ENCODE measurements around the gene TMEM119.

The TMEM119 gene

GRCh38 chr12:108610856-108611605, 13.1 kb upstream of the TMEM119 start:
- H3K79me2 ChIP-seq (ENCODE audit: control insufficient read depth, insufficient read depth, low read length) = no peaks in the 10 kb centered on the region
- no CpG with 5 or more reads among the region's 15 CpGs for WGBS (ENCODE audit: extremely low coverage, insufficient coverage, low lambda C conversion rate)
- DNase-seq = no peak
- H3K4ac ChIP-seq (ENCODE audit: low read depth, low read length) = no peak overlapping the region
- H3K27me3 ChIP-seq (ENCODE audit: insufficient read depth, low read length, poor library complexity) = no peaks in the 10 kb centered on the region
- no peak overlapping the region for H3K27ac ChIP-seq (ENCODE audit: low read depth, low read length)
- H3K18ac ChIP-seq (ENCODE audit: low read length) = no peak overlapping the region
- no peaks in the 10 kb centered on the region for H3K36me3 ChIP-seq (ENCODE audit: control insufficient read depth, insufficient read depth, low read length)
- no peaks in the 10 kb centered on the region for H3K79me1 ChIP-seq (ENCODE audit: low read length)
- no peak overlapping the region for H3K4me2 ChIP-seq (ENCODE audit: low read length)
- H2AK5ac ChIP-seq (ENCODE audit: low read length) = no peak overlapping the region
- H2BK5ac ChIP-seq (ENCODE audit: low read length) = no peak overlapping the region
- H3K56ac ChIP-seq (ENCODE audit: low read length) = no peak overlapping the region
- no peak overlapping the region for H2BK15ac ChIP-seq (replicated peaks; ENCODE audit: low read depth)
- no peak overlapping the region for H3K9ac ChIP-seq (ENCODE audit: low read length)
- H3K23ac ChIP-seq (ENCODE audit: low read length) = no peak overlapping the region
- no peak overlapping the region for H4K5ac ChIP-seq (ENCODE audit: low read length)
- H4K8ac ChIP-seq (ENCODE audit: low read depth, low read length) = no peak overlapping the region
- H3K4me1 ChIP-seq (ENCODE audit: control insufficient read depth, low read depth, low read length) = no peaks in the 10 kb centered on the region
- H2BK120ac ChIP-seq (ENCODE audit: low read depth, low read length) = no peak overlapping the region
- H3K4me3 ChIP-seq (ENCODE audit: low read length) = no peak overlapping the region

- Histone ChIP-seq H3K36me3 (ENCODE audit: control insufficient read depth, insufficient read depth, low read length) (no peaks in the 10 kb centered on the region), H3K9ac (ENCODE audit: low read length) (no peak overlapping the region), H3K4me1 (ENCODE audit: control insufficient read depth, low read depth, low read length) (no peaks in the 10 kb centered on the region), H2AK5ac (ENCODE audit: low read length) (no peak overlapping the region), H3K56ac (ENCODE audit: low read length) (no peak overlapping the region), H3K4me2 (ENCODE audit: low read length) (no peak overlapping the region), H3K79me1 (ENCODE audit: low read length) (no peaks in the 10 kb centered on the region), H3K4ac (ENCODE audit: low read depth, low read length) (no peak overlapping the region), H2BK120ac (ENCODE audit: low read depth, low read length) (no peak overlapping the region), H3K4me3 (ENCODE audit: low read length) (no peak overlapping the region), H2BK5ac (ENCODE audit: low read length) (no peak overlapping the region), H4K5ac (ENCODE audit: low read length) (no peak overlapping the region), H3K18ac (ENCODE audit: low read length) (no peak overlapping the region), H4K8ac (ENCODE audit: low read depth, low read length) (no peak overlapping the region), H3K23ac (ENCODE audit: low read length) (no peak overlapping the region), H3K79me2 (ENCODE audit: control insufficient read depth, insufficient read depth, low read length) (no peaks in the 10 kb centered on the region), H3K27me3 (ENCODE audit: insufficient read depth, low read length, poor library complexity) (no peaks in the 10 kb centered on the region), H3K27ac (ENCODE audit: low read depth, low read length) (no peak overlapping the region), H2BK15ac (replicated peaks; ENCODE audit: low read depth) (no peak overlapping the region)
- DNase-seq = no peak
- no CpG with 5 or more reads among the region's 8 CpGs for WGBS (ENCODE audit: extremely low coverage, insufficient coverage, low lambda C conversion rate)
Observed at GRCh38 chr12:108610336-108610815, 12.5 kb upstream of the TMEM119 start.

DNA sequence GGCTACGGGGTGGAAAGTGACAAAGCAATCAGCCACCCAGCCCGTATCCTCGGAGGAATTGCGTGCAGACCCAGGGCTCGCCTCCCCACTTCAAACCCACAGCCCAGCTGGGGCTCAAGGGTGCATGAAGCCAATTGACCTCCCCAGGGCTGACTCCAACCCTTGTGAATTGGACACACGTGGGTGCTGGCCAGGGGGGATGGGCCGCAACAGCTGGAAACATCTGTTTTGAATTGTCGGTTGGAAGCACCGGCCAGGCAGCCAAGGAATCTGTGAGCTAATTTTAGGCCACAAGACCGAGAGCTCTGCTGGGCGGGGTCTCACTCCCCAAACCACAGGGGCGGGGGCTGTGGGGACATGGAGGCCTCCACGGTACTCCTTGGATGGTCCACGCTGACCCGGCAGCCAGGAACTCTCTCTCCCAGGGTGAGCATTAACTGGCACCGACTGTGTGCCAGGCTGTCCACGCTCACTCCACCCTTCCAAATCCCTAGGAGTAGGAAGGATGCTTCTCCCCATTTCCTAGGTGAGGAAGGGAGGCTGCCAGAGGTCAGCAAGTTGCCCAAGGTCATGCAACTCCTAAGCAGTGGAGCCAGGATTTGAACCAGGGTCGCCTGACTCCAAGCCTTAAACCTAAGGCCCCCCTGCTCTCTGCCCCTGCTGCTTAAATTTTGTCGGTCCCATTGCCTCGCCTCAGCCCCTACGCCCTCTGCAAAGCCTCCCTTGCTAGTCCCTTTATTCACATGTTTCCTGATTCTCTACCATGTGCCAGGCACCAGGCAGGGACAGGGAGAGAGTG, 11.9 kb upstream of the TMEM119 start:
- no peak overlapping the region for H4K8ac ChIP-seq (ENCODE audit: low read depth, low read length)
- H3K79me1 ChIP-seq (ENCODE audit: low read length) = no peaks in the 10 kb centered on the region
- no peak overlapping the region for H3K18ac ChIP-seq (ENCODE audit: low read length)
- no peaks in the 10 kb centered on the region for H3K27me3 ChIP-seq (ENCODE audit: insufficient read depth, low read length, poor library complexity)
- no peak overlapping the region for H3K27ac ChIP-seq (ENCODE audit: low read depth, low read length)
- no peak overlapping the region for H3K4me2 ChIP-seq (ENCODE audit: low read length)
- H4K5ac ChIP-seq (ENCODE audit: low read length) = no peak overlapping the region
- no peak overlapping the region for H2BK5ac ChIP-seq (ENCODE audit: low read length)
- no peak overlapping the region for H2AK5ac ChIP-seq (ENCODE audit: low read length)
- WGBS (ENCODE audit: extremely low coverage, insufficient coverage, low lambda C conversion rate) = no CpG with 5 or more reads among the region's 21 CpGs
- H2BK15ac ChIP-seq (replicated peaks; ENCODE audit: low read depth) = no peak overlapping the region
- H3K4me3 ChIP-seq (ENCODE audit: low read length) = no peak overlapping the region
- H3K36me3 ChIP-seq (ENCODE audit: control insufficient read depth, insufficient read depth, low read length) = no peaks in the 10 kb centered on the region
- H3K56ac ChIP-seq (ENCODE audit: low read length) = no peak overlapping the region
- H3K4me1 ChIP-seq (ENCODE audit: control insufficient read depth, low read depth, low read length) = no peaks in the 10 kb centered on the region
- no peak overlapping the region for H3K9ac ChIP-seq (ENCODE audit: low read length)
- H3K23ac ChIP-seq (ENCODE audit: low read length) = no peak overlapping the region
- H3K79me2 ChIP-seq (ENCODE audit: control insufficient read depth, insufficient read depth, low read length) = no peaks in the 10 kb centered on the region
- no peak overlapping the region for H2BK120ac ChIP-seq (ENCODE audit: low read depth, low read length)
- H3K4ac ChIP-seq (ENCODE audit: low read depth, low read length) = no peak overlapping the region
- DNase-seq = no peak

- H2BK5ac ChIP-seq (ENCODE audit: low read length) = no peak overlapping the region
- H3K79me2 ChIP-seq (ENCODE audit: control insufficient read depth, insufficient read depth, low read length) = no peaks in the 10 kb centered on the region
- H3K4me3 ChIP-seq (ENCODE audit: low read length) = no peak overlapping the region
- H3K56ac ChIP-seq (ENCODE audit: low read length) = no peak overlapping the region
- H3K4ac ChIP-seq (ENCODE audit: low read depth, low read length) = no peak overlapping the region
- no peak overlapping the region for H2BK15ac ChIP-seq (replicated peaks; ENCODE audit: low read depth)
- H4K8ac ChIP-seq (ENCODE audit: low read depth, low read length) = no peak overlapping the region
- no peaks in the 10 kb centered on the region for H3K79me1 ChIP-seq (ENCODE audit: low read length)
- no peak overlapping the region for H3K23ac ChIP-seq (ENCODE audit: low read length)
- no peaks in the 10 kb centered on the region for H3K36me3 ChIP-seq (ENCODE audit: control insufficient read depth, insufficient read depth, low read length)
- H3K18ac ChIP-seq (ENCODE audit: low read length) = no peak overlapping the region
- H3K27ac ChIP-seq (ENCODE audit: low read depth, low read length) = no peak overlapping the region
- H4K5ac ChIP-seq (ENCODE audit: low read length) = no peak overlapping the region
- no peaks in the 10 kb centered on the region for H3K27me3 ChIP-seq (ENCODE audit: insufficient read depth, low read length, poor library complexity)
- H2AK5ac ChIP-seq (ENCODE audit: low read length) = no peak overlapping the region
- H3K4me2 ChIP-seq (ENCODE audit: low read length) = no peak overlapping the region
- H3K9ac ChIP-seq (ENCODE audit: low read length) = no peak overlapping the region
- DNase-seq = no peak
- H3K4me1 ChIP-seq (ENCODE audit: control insufficient read depth, low read depth, low read length) = no peaks in the 10 kb centered on the region
- WGBS (ENCODE audit: extremely low coverage, insufficient coverage, low lambda C conversion rate) = no CpG with 5 or more reads among the region's 5 CpGs
- H2BK120ac ChIP-seq (ENCODE audit: low read depth, low read length) = no peak overlapping the region
Observed at GRCh38 chr12:108608616-108609015, 10.7 kb upstream of the TMEM119 start.

GRCh38 chr12:108607981-108608600, 10.2 kb upstream of the TMEM119 start:
- Histone ChIP-seq H4K5ac (ENCODE audit: low read length) (no peak overlapping the region), H3K9ac (ENCODE audit: low read length) (no peak overlapping the region), H3K4ac (ENCODE audit: low read depth, low read length) (no peak overlapping the region), H3K23ac (ENCODE audit: low read length) (no peak overlapping the region), H2BK120ac (ENCODE audit: low read depth, low read length) (no peak overlapping the region), H2BK5ac (ENCODE audit: low read length) (no peak overlapping the region), H3K18ac (ENCODE audit: low read length) (no peak overlapping the region), H3K4me2 (ENCODE audit: low read length) (no peak overlapping the region), H3K36me3 (ENCODE audit: control insufficient read depth, insufficient read depth, low read length) (no peaks in the 10 kb centered on the region), H3K4me1 (ENCODE audit: control insufficient read depth, low read depth, low read length) (no peaks in the 10 kb centered on the region), H3K27me3 (ENCODE audit: insufficient read depth, low read length, poor library complexity) (no peaks in the 10 kb centered on the region), H3K27ac (ENCODE audit: low read depth, low read length) (no peak overlapping the region), H2BK15ac (replicated peaks; ENCODE audit: low read depth) (no peak overlapping the region), H3K79me2 (ENCODE audit: control insufficient read depth, insufficient read depth, low read length) (no peaks in the 10 kb centered on the region), H4K8ac (ENCODE audit: low read depth, low read length) (no peak overlapping the region), H3K4me3 (ENCODE audit: low read length) (no peak overlapping the region), H3K79me1 (ENCODE audit: low read length) (no peaks in the 10 kb centered on the region), H3K56ac (ENCODE audit: low read length) (no peak overlapping the region), H2AK5ac (ENCODE audit: low read length) (no peak overlapping the region)
- no CpG with 5 or more reads among the region's 10 CpGs for WGBS (ENCODE audit: extremely low coverage, insufficient coverage, low lambda C conversion rate)
- DNase-seq = no peak

Data from mesendoderm (in vitro differentiated cells).